Hematopoietic multipotent progenitor cell treated with erythropoietin and hydrocortisone succinate and interleukin-3 and kit ligand, for 8 days (in vitro differentiated cells): ENCODE measurements around the gene LMO7.
"Not testable (repeated sequence)": the region's sequence is repeated elsewhere in the genome, so short reads cannot be mapped to it uniquely, and the experiment has no call there.

Experiments
- DNase-seq: peaks from one replicate; pipeline ENCODE4 v3.0.0-alpha.2; 2015

Gene LMO7

DNA sequence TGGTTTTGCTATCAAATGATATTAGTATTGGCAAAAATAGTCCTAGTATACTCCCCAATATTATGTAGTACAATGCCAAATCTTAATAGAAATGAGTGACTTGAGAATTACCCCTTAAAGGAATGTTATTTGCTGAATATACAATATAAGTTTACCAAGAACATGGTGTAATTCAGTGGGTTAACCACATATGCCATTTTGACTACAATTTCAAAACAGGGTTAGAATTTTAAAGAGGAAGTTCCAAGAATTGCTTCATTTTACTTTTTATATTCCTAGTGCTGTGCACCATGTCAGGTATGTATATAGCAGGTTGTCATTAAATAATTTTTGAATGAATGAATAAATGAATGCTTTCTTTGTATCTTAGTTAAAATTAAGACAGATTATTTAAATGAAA lies 66.3 kb downstream of the LMO7 start:
- DNase-seq = peak; percentile 15

DNA sequence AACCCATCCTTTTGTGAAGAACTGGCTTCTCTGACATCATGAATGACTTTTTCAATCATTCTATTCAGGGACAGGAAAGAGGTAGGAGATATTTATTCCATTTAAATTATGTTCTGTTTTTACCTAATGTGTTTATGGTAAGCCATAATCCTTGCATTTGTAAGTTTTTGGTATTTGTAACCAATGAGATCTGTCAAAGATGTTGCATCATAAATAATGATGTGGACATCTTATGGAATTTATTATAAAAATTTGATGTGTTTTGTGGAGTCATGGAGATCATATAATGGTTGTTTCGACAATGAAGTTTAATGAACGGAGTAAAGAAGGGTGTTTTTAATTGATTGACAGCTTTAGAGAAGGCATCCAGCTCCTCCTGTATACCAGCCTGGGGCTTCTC lies 67.6 kb downstream of the LMO7 start:
- no peak for DNase-seq

DNA sequence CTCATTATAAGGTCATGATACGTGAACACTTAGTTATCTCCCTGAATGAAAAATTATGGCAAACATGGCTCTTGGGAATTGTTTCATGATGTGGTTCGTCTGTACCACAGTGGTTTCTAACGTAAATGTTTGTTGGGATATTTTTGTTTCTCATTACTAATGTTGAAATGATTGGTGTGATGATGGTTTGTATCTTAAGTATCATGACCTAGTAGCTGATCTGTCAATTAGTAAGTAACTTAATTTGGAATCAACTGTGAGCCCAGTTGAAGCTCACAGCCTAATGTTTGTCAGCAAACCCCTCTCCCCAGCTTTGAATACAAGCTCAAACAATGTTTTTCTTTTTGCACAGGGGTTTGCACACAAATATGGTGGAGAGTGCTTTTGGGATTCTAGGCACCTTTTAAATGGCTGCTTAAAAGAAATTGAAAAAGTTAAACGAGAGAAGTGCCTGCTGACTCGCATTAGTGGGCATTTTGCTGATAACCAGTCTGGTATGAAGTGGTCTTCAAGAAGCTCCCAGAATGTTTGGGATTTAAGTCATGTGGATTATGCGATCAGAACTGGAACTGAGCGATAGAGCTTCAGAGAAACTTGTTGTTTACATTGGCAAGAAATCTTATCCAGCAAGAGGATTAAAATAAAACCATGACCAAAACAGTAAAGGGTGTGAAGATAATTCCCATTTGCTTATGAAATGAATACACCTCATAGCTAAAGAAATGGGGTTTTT lies 68.2 kb downstream of the LMO7 start:
- DNase-seq = no peak

DNA sequence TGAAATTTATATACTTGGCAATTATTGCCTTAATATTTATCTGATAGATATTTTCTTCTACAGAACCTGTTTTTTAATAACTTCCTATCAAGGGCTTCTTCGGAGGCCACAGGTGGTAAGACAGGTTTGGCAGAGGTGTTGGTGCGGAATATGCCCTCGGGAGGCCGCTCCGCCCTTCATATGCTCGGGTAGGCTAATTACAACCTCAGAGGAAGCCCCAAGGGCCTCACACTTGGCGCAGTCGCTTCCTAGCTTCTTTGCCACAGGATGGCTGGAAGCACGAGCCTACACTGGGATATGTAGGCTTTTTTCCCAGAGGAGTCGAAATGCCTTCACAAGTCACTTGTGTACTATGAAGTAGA lies 68.8 kb downstream of the LMO7 start:
- no peak for DNase-seq

DNA sequence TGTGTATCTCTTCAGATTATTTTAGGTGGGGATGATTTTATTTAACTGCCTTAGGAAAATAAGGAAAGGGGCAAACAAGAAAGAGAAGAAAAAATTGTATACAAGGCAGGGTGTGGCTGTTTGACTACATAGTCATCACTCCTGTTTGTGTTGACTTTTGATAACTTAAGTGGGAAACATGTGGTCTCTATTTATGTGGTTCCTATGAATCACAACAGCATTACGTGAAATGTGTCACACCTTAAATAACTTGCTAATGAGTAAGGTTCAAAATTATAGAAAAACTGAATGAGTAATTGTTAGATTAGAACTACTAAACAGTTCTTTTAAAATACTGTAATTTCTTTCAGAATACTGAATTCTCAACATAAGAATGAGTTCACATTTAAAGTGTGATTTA lies 69.3 kb downstream of the LMO7 start:
- no peak for DNase-seq

DNA sequence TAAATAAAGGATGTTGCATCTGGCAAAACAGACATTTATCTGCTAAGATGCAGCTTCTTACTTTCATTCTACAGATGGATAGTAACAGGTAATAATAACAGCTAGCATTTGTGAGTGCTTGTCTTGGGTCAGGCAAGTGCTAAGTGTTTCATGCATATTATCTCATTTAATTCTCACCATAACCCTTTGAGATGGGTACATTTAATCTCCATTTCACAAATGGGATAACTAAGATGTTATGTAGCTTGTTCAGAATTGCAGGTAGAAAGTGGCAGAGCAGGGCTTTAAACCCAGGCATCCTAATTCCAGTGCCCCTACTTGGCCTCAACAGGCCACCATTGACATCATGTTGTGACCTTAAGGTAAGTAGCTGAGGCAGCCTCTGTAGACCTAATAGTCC lies 69.8 kb downstream of the LMO7 start:
- no peak for DNase-seq

DNA sequence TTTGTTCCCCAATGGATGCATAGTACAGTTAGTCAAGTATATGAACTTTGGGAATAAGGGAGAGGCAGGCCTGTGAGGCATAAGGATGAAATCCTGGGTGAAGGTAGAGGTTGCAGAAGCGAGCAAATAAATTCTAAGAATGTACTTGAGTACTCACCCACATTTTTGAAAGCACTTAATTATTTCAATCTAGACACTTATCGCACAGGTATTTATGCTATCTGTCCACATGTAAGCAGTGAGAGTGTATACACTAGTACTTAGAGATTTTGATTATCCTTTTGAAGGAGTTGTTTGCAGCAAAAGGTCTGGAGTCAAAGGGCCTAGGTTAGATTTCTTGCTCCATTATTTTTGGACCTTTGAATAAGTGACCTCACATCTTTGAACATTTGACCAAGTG lies 77.7 kb downstream of the LMO7 start:
- no peak for DNase-seq

DNA sequence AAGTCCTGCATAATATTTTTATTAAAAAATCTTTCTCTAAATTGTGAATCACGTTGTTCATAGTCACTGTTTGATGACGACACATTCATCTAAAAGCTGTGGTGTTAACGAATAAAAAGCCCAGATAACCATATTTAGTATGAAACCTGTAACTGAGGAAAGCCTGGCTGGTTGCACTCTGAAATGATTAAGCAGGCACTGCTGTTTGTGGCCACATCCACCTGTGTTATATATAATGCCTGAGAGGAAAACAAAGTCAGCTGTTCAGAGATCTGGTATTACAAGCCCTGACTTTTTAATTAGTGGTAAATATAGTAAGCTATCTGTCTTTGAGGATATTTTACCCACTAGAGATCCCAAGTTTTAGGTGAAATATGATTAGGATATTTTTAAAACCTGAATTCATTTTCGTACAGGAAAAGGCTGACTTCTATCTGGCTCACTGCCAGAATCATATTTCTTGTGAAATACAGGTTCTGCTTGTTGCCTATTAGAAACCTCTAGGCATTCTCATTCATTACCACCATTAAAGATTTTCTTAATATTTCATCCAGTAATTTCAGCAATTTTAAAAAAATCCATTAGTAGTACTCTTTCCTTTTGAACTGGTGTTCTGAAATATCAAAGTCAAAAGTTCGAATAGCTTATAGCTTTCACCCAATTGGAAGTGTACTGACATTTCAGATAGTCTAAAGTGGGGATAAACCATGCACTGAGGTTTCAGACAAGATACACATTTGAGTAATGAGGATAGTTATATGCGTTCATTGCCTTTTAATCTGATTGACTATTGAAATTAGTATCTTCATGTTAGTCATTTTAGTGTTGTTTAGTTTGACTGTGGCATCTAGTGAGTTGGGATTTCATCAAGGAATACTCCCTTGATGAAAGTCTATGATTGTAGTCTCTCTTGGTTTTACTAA lies 79.7 kb downstream of the LMO7 start:
- no peak for DNase-seq

DNA sequence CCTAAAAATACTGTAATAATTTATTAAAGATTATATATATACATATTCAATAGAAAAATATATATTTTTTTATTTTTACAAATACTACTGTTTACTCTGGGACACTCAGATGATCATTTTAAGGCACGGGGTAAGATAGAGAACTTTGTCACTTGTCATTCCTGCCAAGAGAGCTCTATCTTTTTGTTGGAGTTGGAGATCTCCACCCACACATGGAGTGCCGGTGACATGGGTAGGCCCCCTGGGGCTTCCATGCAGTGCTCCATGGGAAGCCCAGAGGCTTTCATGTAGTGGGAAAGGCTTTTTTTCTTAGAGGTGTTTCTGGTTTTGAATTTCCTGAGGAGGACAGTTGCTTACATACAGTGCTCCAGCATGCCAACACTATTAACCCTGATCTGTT lies 81.4 kb downstream of the LMO7 start:
- no peak for DNase-seq

DNA sequence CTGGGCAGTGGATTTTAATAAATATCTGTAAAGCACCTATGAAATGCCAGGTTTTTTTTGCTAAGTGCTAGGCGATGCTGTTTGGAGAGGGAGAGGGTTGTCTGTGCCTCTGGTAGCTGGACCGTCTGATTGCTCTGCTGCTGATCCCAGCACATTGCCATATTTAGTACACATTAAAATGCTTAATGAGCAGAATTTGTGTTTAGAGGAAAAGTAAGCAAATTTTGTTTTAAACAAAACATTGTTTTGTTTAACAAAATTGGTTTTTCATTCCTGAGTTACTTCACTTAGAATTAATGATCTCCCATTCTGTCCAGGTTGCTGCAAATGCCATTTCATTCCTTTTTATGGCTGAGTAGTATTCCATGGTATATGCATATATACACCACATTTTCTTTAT lies 85.2 kb downstream of the LMO7 start:
- DNase-seq = no peak

DNA sequence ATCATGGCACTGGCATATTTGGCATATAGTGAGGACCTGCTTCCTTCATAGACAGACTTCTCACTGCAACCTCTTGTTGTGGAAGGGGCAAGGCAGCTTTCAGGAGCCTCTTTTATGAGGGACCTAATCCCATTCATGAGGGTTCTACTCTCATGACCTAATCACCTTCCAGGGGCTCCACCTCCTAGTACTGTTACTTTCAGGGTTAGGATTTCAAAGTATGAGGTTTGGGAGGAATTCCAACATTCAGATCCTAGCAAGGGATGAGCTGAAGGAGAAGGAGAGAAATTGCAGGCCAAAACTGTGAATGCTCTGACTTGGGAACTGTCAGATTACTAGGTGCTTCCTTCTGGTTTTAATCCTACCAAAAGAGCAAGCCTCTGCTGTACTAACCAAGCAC lies 87.8 kb downstream of the LMO7 start:
- DNase-seq = no peak

DNA sequence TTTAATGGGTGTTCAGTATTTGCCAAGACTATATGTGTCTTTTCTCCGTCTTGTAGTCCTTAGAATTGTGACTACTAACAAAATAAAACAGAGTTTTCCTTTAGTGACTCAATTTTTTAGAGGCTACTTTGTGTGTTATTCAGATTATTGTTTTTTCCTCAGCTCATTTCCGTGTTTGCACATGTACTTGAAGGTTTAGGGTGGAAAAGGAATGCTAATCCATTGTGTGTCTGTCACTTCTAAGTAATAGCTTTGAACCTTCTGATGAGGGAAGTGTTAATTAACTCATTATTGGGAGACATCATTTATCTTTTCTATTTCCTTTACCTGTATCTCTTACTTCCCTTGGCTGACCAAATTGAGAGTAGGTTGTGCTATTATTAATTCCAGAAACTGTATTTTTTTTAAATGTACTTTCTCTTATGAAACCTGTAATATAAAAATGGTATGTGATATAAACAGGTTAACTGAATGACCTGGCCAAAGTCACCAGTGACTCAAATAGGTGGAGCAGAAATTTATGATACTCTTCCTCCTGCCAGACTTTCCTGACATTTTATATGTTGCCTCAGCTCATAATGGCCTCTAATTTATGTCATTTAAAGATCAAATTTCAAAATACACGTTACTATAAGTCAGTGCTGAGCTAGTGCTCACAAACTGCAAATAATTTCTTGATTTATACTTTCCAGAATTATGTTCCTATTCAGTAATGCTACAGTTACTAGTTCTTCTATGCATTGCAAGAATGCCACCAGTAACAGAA lies 88.8 kb downstream of the LMO7 start:
- no peak for DNase-seq

DNA sequence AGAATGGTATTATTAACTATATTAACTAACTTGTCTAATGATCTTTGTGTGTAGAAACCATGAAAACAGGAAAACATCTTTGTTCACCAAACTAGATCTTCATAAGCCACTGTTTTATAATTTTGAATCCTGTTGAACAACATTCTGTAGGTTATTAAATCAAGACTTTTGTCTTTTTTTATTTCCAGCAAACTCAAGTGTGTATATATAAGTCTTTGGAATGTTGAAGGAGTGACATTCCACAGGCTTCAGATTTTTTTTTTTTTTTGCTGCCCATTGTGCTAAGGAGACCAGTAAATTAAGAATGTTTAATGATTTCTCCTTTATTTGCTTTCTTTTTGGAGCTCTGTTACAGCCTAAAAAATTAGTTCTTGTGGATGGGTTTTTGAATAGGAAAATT lies 89.6 kb downstream of the LMO7 start:
- DNase-seq = no peak

DNA sequence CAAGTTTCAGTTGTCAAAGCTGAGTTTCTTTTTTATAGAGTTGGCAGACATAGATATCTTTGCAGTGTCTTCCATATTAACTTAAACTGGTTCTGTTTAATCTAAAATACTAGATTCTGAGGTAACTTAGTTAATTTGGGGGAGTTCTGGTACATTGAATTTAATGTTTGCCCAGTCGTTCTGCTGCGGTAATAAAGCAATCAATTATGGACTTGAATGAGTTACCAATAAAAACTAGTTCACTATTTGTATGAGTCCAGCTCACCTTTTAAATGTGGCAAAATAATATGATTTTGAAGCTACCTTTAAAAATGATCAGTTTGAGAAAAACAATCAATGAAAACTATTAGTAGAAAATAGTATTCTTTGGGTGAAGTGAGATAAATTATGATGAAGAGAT lies 90.2 kb downstream of the LMO7 start:
- no peak for DNase-seq

DNA sequence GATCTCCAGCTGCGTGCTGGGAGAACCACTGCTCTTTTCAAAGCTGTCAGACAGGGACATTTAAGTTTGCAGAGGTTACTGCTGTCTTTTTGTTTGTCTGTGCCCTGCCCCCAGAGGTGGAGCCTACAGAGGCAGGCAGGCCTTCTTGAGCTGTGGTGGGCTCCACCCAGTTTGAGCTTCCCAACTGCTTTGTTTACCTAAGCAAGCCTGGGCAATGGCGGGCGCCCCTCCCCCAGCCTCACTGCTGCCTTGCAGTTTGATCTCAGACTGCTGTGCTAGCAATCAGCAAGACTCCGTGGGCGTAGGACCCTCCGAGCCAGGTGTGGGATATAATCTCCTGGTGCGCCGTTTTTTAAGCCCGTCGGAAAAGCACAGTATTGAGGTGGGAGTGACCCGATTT lies 97.0 kb downstream of the LMO7 start:
- DNase-seq = not testable (repeated sequence)

DNA sequence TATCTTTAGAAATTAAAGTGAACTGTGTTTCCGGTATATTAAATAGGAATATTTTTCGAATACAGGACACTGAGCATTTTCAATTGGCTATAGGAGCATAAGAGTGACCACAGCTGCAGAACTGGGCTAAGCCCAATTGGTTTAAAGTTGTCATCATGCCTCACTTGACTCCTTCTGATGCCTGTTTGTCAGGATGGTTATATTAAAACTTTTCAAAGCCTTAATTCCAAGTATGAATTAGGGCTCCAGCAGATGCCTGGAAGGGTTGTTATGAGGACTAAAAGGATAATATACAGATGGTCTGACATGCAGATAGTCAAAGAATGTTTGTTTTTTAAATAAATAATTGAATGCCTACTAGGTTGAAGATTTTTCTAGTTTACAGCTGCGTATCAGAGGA lies 100.0 kb downstream of the LMO7 start:
- DNase-seq = no peak

DNA sequence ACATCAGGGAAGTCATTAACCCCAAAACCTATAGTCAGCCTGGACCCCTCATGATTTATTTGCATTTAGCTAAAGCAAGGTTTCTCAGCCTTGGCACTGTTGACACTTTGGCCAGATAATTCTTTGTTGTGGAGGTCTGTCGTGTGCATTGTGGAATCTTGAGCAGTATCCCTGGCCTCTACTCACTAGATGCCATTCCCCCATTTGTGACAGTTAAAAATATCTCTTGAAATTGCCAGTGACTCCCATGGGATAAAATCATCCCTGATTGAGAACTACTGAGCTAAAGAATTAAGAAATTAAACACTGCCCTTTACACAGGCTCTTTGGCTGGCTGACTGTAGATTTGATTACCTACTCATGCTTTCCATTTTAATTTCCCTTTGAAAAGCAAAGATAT lies 102.7 kb downstream of the LMO7 start:
- no peak for DNase-seq

DNA sequence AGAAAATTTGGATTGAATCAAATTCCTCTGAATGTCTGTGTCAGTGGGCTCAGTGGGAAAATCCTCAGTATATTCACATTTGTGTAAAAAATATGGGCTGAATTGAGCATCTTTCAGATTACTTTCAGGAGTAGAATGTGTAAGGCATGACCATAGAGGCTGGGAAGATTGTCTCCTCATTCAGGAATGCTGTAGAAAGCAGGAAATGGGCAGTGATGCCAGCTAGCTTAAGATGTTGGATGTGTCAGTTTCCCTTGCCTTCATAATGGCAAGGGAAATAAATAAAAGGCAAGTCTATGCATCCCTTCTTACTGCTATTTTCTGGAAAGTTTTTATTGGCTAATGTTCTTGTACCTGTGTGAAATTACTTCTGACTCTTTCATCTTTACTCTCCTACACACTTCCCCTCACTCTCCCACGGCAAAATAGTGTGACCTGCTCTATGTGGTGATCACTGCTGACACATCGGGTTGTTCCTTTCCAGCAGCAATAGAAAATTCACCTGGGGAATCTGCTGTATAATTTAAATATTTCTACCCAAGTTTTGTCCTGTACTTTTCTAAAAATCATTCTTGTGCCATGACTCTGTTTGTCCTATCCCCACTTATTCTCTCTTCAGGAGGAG lies 103.2 kb downstream of the LMO7 start:
- no peak for DNase-seq

DNA sequence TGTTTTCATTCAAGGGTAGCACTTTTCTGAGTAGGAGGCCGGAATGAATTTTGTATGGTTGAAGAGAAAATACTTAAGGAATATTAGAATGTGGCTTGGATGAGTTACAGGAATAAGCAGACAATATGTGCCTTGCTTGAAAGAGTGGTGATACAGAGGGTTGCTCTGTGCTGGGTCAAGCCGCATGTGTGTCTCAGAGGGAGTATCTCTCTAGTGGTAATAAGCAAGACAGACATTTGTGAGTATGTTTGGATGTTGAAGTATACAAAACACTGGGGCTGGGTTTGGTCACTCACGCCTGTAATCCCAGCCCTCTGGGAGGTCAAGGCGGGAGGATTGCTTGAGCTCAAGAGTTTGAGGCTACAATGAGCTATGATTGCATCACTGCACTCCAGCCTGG lies 103.9 kb downstream of the LMO7 start:
- DNase-seq = no peak

DNA sequence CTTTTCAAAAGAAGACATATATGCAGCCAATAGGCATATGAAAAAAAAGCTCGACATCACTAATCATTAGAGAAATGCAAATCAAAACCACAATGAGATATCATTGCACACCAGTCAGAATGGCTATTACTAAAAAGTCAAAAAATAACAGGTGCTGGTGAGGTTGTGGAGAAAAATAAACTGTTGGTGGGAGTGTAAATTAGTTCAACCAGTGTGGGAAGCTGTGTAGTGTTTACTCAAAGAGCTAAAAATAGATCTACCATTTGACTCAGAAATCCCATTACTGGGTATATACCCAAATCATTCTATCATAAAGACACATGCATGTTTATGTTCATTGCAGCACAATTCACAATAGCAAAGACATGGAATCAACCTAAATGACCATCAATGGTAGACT lies 106.9 kb downstream of the LMO7 start:
- not testable (repeated sequence) for DNase-seq

DNA sequence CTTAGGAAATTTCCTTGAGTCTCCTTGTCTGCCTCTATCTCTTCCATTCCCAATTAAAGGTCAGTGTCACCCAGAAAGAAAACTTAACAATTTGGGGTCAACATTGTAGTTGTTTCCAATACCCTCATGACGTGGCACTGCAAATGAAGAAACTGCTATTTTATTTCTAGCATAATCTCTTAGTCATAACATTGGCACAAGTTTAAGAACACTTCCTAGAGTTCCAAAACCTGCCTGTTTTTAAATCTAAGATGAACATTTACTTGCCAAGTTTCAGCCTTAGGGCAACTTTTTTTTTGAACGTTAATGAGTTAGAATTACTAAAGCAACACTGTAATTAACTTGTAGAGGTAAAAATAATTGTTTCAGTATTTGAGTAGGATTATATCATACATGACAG lies 108.0 kb downstream of the LMO7 start:
- no peak for DNase-seq

DNA sequence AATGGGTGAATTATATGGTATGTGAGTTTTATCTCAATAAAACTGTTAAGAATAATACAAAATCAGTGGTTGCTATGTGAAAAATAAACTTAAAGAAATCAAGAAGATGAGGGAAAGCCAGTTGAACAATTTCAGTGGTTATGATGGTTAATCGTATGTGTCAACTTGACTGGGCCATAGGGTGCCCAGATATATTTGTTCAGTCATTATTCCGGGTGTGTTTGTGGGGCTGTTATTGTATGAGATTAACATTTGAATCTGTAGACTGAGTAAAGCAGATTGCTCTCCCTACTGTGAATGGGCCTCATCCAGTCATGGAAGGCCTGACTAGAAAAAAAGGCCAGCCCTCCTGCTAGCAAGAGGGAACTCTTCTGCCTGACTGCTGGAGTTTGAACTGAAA lies 109.3 kb downstream of the LMO7 start:
- no peak for DNase-seq

DNA sequence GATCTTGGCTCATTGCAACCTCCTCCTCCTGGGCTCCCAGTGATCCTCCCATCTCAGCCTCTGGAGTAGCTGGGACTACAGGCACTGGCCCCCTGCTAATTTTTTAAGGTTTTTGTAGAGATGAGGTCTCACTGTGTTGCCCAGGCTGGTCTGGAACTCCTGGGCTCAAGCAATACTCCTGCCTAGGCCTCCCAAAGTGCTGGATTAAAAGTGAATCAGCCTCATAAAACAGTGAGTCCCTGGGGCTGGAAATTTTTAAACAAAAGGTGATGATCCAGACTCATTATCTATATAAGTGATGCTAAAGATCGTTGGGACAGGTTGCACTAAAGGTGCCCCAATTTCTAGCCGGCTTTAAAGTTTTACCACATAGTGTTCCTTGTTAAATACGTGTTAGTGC lies 112.7 kb downstream of the LMO7 start:
- no peak for DNase-seq
